Stimulated activated CD4-positive, alpha-beta T cell treated with anti-CD3 and anti-CD28 coated beads, Interleukin-1b, Interleukin-23, amount 100 ng/mL, for 24 hours (primary cell): ENCODE results near the gene TBC1D19.
"Not testable (repeated sequence)": the region's sequence is repeated elsewhere in the genome, so short reads cannot be mapped to it uniquely, and the experiment has no call there.

Source experiments
- DNase-seq, 4 experiments: peaks; one replicate each; pipeline ENCODE4 v3.0.0-alpha.2; 2020; ENCODE audit warnings: low read depth in 4 of 4, low spot score in 1 of 4

Gene TBC1D19

GRCh38 chr4:26679040-26679695 lies 95.3 kb downstream of the TBC1D19 start:
- DNase-seq: not testable (repeated sequence)

- no peak for DNase-seq
Observed at GRCh38 chr4:26682436-26682835, 98.6 kb downstream of the TBC1D19 start.

DNA sequence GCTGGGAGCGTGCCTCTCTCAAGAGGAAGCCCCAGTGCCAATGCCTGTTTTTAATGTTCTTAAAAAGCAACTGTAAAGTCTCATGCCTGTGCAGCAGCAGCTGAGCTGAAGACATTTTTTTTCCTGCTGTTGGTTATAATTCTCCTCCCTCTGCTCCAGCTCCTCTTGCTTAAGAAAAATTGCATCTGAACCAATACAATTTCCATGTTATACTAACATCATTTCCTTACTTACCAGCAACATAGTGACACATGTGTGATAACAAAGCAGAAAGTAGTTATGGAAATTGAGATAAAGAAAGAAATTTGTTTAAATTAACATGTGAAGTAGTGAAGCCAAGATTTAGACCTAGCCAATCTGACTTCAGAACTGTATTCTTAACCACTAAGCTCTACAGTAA lies 101.4 kb downstream of the TBC1D19 start:
- DNase-seq: no peak

GRCh38 chr4:26687728-26688127 lies 103.8 kb downstream of the TBC1D19 start:
- DNase-seq: no peak

- no peak for DNase-seq
Observed at GRCh38 chr4:26690506-26690905, 106.6 kb downstream of the TBC1D19 start.

DNA sequence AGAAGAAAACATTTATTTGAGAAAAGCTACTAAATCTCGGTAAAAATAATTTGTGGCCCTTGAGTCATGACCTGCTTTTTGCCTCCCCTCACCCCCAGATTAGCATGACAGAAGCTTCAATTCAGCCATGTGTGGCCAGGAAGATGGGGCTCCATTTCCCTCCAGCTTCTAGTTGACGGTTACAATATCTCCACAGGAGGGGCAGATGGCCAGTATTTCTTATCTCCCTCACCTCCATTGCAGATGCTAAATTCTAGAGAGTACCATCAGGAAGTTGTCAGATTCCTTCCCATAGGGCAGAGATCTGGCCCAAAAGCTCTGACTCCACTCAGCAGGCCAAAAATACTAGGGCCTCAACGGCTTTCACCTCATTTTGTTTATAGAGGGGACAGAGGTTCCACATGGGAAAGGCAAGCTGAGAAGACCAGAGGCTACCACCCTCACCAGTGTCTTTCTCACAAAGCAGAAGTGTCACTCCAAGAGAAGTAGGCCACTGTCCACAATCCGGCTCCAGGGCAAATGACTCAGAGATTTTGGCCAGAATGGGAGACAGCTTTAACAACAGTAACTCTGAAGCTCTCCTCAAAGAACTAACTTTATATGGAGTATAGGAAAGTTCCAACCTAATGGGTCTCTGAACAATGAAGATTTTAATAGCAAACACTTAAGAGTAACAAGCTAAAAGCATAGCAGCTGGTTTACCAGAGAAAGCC lies 108.3 kb downstream of the TBC1D19 start:
- no peak for DNase-seq

GRCh38 chr4:26694131-26694530 lies 110.2 kb downstream of the TBC1D19 start:
- not testable (repeated sequence) for DNase-seq

- no peak for DNase-seq
Observed at GRCh38 chr4:26700110-26700509, 116.2 kb downstream of the TBC1D19 start.

- DNase-seq: no peak
Observed at GRCh38 chr4:26701095-26701494, 117.2 kb downstream of the TBC1D19 start.

GRCh38 chr4:26701786-26702227 lies 117.9 kb downstream of the TBC1D19 start:
- no peak for DNase-seq

DNA sequence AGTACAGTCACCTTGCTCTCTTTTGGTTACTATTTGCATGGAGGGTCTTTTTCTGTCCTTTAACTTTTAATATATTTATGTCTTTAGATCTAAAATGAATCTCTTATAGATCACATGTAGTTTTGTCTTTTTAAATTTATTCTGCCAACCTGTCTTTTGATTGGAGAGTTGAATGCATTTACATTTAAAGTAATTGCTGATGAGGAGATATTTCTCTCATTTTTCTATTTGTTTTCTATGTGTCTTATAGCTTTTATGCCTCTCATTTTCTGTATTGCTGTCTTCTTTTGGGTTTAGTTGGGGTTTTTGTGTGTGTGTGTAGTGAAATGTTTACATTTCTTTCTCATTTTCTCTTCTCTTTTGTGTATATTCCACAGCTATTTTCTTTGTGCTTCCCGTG lies 123.5 kb downstream of the TBC1D19 start:
- no peak for DNase-seq

- DNase-seq: no peak
Observed at GRCh38 chr4:26709246-26709645, 125.4 kb downstream of the TBC1D19 start.

DNA sequence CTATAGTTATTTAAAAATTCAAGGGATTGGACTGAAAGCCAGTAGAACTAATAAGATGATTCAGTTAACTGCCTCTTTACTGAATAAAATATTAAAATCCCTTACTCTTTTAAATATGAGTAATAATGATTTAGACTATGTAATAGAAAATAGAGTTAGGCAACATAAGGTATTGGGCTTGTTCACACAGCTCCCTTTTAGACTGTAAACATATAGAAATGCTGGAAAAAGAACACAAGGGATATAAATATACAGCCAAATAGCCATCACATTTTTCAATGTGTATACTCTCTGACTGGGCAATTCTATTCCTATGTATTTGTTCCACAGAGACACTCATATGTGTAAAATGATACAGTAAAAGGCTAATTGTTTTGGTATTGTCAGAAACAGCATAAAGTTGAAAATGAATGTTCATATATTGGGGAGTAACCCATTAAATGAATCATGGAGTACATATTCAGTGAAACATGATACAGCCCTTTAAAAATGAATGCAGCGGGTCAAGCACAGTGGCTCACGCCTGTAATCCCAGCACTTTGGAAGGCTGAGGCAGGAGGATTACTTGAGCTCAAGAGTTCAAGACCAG lies 129.8 kb downstream of the TBC1D19 start:
- no peak for DNase-seq

DNA sequence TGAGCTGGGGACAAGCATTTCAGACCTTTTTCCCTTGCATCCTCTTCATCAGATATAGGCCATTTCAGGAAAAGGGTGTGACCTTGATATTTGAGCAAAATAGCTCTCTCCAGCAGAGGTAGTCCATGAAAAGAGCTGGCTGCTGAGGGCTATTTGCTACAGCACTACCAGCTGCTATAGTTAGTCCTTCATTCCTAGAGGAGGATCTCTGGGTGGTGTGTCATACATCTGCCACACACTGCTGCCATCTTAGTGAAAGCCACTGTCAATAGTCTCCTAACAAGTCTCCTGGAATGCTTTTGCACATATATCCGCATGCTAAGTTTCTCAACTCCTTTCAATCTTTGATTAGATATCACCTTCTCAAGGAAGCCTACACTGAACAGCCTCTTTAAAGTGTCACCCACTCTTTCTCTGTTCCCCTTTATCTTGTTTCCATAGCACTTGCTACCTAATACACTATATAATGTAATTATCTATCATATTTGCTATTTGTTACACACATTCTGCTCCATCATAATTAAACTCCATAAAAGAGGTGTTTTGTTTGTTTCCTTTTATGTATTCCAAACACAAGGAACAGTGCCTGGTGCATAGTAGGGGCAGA lies 131.9 kb downstream of the TBC1D19 start:
- no peak for DNase-seq

DNA sequence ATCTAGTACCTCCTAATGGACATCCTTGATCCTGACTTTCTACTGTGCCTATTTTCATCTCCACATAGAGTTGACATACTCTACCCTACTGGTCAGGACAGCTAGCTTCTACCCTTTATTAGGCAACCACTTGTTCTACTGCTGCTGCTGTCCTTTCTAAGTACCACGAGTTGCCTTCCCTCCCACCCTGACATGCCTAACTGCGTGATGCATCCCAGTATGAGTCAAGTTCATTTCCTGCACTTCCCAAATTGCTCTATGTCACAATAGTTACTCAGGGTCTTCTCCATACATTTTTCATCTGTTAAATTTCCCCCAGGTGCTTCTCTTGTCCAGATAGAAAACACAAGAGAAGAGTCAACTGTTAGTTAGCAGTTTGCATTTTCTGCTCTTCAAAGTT lies 133.4 kb downstream of the TBC1D19 start:
- DNase-seq: no peak

DNA sequence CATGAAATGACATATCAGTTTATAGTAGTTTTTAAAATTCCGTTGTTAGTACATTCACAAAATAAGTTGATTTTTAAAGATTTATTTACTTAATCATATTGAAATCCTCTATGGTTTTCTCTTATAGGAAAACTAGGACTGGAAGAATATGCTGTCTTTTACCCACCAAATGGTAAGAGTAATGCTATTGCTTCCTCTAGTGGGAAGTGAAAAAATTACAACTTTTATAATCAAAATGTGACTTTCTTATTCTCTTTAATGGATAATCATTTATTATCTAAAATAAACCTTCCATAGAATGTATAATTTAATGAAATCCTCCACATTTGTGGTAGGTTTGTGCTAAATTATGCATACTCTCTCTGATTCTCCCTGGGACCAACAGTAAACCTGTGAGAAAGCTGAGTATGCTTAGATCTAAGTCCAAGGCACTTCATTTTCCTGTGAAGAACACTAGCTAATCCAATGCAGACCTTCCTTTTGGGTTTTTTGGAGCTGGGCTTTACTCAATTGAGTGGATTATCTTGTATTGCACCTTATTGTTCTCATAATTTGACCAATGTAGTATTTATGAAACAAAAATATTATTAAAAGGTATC lies 136.2 kb downstream of the TBC1D19 start:
- DNase-seq: no peak

GRCh38 chr4:26721685-26722084 lies 137.8 kb downstream of the TBC1D19 start:
- no peak for DNase-seq

GRCh38 chr4:26723216-26723615 lies 139.3 kb downstream of the TBC1D19 start:
- no peak for DNase-seq

- DNase-seq: no peak
Observed at GRCh38 chr4:26724534-26724933, 140.7 kb downstream of the TBC1D19 start.

DNA sequence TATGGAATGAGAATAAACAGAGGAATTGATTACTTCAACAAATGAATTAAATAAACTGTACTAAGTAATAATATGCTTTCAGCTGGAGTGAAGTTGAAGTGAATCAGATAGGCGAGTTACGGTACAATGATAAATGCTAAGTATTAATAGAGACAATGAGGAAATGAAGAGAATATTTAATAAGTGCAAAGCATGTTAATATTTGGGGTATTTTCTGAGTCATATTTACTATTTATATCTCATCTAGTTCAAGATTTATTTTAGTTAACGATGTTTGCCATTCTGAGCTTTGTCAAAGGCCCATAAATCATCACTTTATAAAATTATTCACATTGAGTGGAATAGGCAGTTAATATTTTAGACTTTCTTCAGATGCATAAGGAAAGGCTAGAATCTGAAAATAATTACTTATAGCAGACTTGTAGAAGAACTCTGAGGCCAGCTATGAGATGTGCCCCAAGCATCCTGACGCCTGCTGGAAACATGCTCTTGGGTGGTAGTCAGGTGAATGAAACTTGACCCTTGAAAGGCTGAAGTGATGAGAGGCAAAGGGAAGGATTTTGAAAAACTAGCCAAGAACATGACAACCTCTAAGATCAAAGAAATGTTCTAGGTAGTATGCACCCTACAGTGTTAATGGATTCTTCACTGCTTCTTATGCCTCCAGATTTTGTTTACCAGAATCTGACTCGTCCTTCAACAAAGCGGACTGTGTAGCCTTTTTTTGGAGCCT lies 142.9 kb downstream of the TBC1D19 start:
- DNase-seq: no peak

DNA sequence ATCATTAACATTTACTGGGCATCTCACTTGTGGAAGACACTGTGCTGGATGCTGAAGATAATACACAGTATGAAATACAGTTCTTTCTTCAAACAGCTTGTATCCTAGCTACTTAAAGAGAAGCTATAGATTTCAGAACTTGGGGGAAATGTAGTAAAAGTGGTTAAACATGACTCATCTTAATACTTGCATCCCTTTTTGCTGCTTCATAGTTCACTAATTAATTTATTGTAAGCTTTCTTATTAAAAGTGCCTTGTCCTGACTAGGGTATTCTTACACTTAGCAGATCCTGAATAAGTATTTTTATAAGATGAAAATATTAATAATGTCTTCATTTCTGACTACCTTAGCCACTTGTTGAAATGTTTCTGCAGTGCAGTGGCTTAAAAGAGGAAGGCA lies 144.0 kb downstream of the TBC1D19 start:
- no peak for DNase-seq
